ENCODE results near the gene AZI2.

DNA sequence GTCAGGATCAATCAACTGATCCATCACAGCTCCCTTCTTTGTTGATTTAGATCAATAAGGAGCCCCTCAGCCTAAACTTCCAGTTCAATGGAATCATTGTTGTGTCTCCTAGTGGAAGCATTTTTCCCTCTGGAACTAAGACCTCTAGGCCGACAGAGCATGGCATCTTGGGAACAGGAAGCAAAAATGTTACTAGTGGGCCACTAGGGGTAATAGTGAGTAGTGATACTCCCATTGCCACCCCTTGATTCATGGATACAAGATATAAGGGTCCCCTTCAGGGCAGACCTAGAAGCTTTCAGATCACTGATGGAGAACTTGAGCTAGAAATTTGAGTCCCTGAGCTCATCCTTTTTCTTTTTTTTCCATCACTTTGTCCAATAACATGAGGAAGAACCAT lies 40.4 kb upstream of the AZI2 start:
- TF ChIP-seq, protein P1, sequence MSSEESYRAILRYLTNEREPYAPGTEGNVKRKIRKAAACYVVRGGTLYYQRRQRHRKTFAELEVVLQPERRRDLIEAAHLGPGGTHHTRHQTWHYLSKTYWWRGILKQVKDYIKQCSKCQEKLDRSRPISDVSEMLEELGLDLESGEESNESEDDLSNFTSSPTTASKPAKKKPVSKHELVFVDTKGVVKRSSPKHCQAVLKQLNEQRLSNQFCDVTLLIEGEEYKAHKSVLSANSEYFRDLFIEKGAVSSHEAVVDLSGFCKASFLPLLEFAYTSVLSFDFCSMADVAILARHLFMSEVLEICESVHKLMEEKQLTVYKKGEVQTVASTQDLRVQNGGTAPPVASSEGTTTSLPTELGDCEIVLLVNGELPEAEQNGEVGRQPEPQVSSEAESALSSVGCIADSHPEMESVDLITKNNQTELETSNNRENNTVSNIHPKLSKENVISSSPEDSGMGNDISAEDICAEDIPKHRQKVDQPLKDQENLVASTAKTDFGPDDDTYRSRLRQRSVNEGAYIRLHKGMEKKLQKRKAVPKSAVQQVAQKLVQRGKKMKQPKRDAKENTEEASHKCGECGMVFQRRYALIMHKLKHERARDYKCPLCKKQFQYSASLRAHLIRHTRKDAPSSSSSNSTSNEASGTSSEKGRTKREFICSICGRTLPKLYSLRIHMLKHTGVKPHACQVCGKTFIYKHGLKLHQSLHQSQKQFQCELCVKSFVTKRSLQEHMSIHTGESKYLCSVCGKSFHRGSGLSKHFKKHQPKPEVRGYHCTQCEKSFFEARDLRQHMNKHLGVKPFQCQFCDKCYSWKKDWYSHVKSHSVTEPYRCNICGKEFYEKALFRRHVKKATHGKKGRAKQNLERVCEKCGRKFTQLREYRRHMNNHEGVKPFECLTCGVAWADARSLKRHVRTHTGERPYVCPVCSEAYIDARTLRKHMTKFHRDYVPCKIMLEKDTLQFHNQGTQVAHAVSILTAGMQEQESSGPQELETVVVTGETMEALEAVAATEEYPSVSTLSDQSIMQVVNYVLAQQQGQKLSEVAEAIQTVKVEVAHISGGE (tag by site-specific recombination; conservative IDR thresholded peaks at IDR 0.05; ENCODE audit: low read depth), result no peak
- TF ChIP-seq ZNF2 (tag by site-specific recombination; IDR thresholded peaks at IDR 0.05) (no peak), ZNF529 (tag by site-specific recombination; IDR thresholded peaks at IDR 0.05; ENCODE audit: insufficient replicate concordance) (no peak), MEIS1 (CRISPR knock-in tag; IDR thresholded peaks at IDR 0.05; ENCODE audit: borderline replicate concordance) (no peak), ZNF274 (IDR thresholded peaks at IDR 0.05; ENCODE audit: low read length) (no peak), ZNF274 (tag by site-specific recombination; IDR thresholded peaks at IDR 0.05; ENCODE audit: borderline replicate concordance) (no peak), ZNF660 (tag by site-specific recombination; IDR thresholded peaks at IDR 0.05) (no peak), WT1 (tag by site-specific recombination; IDR thresholded peaks at IDR 0.05) (no peak)
- TF ChIP-seq, protein P2, sequence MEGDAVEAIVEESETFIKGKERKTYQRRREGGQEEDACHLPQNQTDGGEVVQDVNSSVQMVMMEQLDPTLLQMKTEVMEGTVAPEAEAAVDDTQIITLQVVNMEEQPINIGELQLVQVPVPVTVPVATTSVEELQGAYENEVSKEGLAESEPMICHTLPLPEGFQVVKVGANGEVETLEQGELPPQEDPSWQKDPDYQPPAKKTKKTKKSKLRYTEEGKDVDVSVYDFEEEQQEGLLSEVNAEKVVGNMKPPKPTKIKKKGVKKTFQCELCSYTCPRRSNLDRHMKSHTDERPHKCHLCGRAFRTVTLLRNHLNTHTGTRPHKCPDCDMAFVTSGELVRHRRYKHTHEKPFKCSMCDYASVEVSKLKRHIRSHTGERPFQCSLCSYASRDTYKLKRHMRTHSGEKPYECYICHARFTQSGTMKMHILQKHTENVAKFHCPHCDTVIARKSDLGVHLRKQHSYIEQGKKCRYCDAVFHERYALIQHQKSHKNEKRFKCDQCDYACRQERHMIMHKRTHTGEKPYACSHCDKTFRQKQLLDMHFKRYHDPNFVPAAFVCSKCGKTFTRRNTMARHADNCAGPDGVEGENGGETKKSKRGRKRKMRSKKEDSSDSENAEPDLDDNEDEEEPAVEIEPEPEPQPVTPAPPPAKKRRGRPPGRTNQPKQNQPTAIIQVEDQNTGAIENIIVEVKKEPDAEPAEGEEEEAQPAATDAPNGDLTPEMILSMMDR (tag by site-specific recombination; IDR thresholded peaks at IDR 0.05), result no peak
- TF ChIP-seq, protein P3, sequence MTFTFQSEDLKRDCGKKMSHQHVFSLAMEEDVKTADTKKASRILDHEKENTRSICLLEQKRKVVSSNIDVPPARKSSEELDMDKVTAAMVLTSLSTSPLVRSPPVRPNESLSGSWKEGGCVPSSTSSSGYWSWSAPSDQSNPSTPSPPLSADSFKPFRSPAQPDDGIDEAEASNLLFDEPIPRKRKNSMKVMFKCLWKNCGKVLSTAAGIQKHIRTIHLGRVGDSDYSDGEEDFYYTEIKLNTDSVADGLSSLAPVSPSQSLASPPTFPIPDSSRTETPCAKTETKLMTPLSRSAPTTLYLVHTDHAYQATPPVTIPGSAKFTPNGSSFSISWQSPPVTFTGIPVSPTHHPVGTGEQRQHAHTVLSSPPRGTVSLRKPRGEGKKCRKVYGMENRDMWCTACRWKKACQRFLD (tag by site-specific recombination; IDR thresholded peaks at IDR 0.05), result no peak
- TF ChIP-seq, protein P4, sequence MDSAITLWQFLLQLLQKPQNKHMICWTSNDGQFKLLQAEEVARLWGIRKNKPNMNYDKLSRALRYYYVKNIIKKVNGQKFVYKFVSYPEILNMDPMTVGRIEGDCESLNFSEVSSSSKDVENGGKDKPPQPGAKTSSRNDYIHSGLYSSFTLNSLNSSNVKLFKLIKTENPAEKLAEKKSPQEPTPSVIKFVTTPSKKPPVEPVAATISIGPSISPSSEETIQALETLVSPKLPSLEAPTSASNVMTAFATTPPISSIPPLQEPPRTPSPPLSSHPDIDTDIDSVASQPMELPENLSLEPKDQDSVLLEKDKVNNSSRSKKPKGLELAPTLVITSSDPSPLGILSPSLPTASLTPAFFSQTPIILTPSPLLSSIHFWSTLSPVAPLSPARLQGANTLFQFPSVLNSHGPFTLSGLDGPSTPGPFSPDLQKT (IDR thresholded peaks at IDR 0.05; ENCODE audit: borderline replicate concordance, low read depth, low read length), result no peak
- TF ChIP-seq, protein P5, sequence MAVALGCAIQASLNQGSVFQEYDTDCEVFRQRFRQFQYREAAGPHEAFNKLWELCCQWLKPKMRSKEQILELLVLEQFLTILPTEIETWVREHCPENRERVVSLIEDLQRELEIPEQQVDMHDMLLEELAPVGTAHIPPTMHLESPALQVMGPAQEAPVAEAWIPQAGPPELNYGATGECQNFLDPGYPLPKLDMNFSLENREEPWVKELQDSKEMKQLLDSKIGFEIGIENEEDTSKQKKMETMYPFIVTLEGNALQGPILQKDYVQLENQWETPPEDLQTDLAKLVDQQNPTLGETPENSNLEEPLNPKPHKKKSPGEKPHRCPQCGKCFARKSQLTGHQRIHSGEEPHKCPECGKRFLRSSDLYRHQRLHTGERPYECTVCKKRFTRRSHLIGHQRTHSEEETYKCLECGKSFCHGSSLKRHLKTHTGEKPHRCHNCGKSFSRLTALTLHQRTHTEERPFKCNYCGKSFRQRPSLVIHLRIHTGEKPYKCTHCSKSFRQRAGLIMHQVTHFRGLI (tag by site-specific recombination; IDR thresholded peaks at IDR 0.05), result no peak
